Effector memory CD8-positive, alpha-beta T cell (primary cell): ENCODE data around the gene CNGA1.

Source experiments
- ATAC-seq: fragments of 150-1000 bp; cut with Tn5 transposase; replicated peaks from 2 replicates; pipeline ENCODE4 v1.10.0; 2021; ENCODE audit warnings: mild to moderate bottlenecking, moderate library complexity
- DNase-seq, 3 experiments: peaks; one replicate each; pipeline ENCODE4 v3.0.0; 2021
- H3K27ac Mint-ChIP-seq, 2 donors: one replicate each; pipeline ENCODE4 v1.8.0; 2022; ENCODE audit warnings: mild to moderate bottlenecking in 2 of 2, mixed read lengths in 2 of 2, moderate library complexity in 2 of 2
- H3K27me3 Mint-ChIP-seq, 2 donors: one replicate each; pipeline ENCODE4 v1.8.0; 2022; ENCODE audit warnings: mixed read lengths in 2 of 2
- H3K36me3 Mint-ChIP-seq: one replicate; pipeline ENCODE4 v1.8.0; 2022; ENCODE audit warnings: mild to moderate bottlenecking, moderate library complexity, mixed read lengths; ENCODE audit not compliant: insufficient read depth
- H3K4me1 Mint-ChIP-seq, 2 donors: one replicate each; pipeline ENCODE4 v1.8.0; 2022; ENCODE audit warnings: low read depth in 2 of 2, mixed read lengths in 2 of 2
- H3K4me3 Mint-ChIP-seq, 2 donors: one replicate each; pipeline ENCODE4 v1.8.0; 2022; ENCODE audit warnings: mild to moderate bottlenecking in 2 of 2, mixed read lengths in 2 of 2, moderate library complexity in 2 of 2
- H3K9me3 Mint-ChIP-seq, 2 donors: one replicate each; pipeline ENCODE4 v1.8.0; 2022; ENCODE audit warnings: mixed read lengths in 2 of 2

Gene CNGA1

DNA sequence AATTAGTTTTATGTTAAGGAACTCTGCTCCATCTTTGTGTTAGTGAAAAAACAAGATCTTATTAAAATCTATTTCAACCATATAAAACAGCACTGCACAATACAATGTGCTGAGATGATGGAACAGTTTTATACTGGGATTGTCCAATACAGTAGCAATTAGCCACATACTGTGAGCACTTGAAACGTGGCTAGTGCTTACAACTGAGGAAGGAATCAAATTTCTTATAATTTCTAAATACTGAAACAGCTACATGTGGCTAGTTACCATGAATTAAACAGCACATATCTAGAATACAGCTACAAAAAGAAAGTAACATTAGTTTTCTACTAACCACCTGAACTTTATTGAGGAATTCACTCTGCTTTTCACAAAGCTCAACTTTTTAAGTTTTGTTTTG is 116.8 kb downstream of the CNGA1 start:
- H3K27ac Mint-ChIP-seq, result no peak overlapping the region
- H3K4me3 Mint-ChIP-seq, result no peak overlapping the region
- DNase-seq (no peak), ATAC-seq (no peak)
- peaks cover 71% of the 10 kb centered on the region for H3K36me3 Mint-ChIP-seq
- H3K9me3 Mint-ChIP-seq, result no peaks in the 10 kb centered on the region
- H3K27me3 Mint-ChIP-seq, result no peaks in the 10 kb centered on the region
- no peaks in the 10 kb centered on the region for H3K4me1 Mint-ChIP-seq

- H3K36me3 Mint-ChIP-seq, result peaks cover 73% of the 10 kb centered on the region
- no peaks in the 10 kb centered on the region for H3K9me3 Mint-ChIP-seq
- H3K4me1 Mint-ChIP-seq, result peaks cover 0 to 3% of the 10 kb centered on the region in 2 donors
- H3K27ac Mint-ChIP-seq, result peak overlapping the region in 1 of 2 donors; percentile 7
- ATAC-seq (no peak), DNase-seq (no peak)
- no peak overlapping the region for H3K4me3 Mint-ChIP-seq
- no peaks in the 10 kb centered on the region for H3K27me3 Mint-ChIP-seq
These were observed 124.6 kb downstream of the CNGA1 start for GRCh38 chr4:47891928-47892327.
